A549 (cell line): ENCODE measurements around the gene DSCAML1. TPM values are rescaled to one million over a fixed set of nuclear protein-coding genes. Genes with fewer than 3 reads are reported as not detected.

Source experiments
- ATAC-seq, 2 experiments: fragments of 200-7000 bp in 1 of 2; fragments of >200 bp in 1 of 2; cut with Nextera tagmentation in 1 of 2; cut with Tn5 transposase in 1 of 2; 3 replicates each; pipeline versions ENCODE4 v1.8.0 to v1.9.1; 2018 to 2020; ENCODE audit warnings: mild to moderate bottlenecking in 1 of 2, moderate library complexity in 1 of 2
- CTCF ChIA-PET: fragments of 300-600 bp; sonication (Branson Sonifier 250); formaldehyde crosslinking; extraction: SDS; loops from one replicate; lab custom pipeline; 2021; ENCODE audit warnings: antibody characterized with exemption, inconsistent platforms; lab: Yijun Ruan, JAX
- POLR2A ChIA-PET: fragments of 350-600 bp; formaldehyde crosslinking; extraction: SDS; loops from one replicate; lab custom pipeline; 2021; ENCODE audit warnings: antibody characterized with exemption, inconsistent platforms; lab: Yijun Ruan, JAX
- DNase-seq, 2 experiments: peaks; one replicate each; pipeline versions ENCODE4 v3.0.0 to v3.0.0-alpha.2; 2011 to 2016; ENCODE audit warnings: low read depth in 1 of 2, low spot score in 1 of 2
- FAIRE-seq: peaks from 2 replicates; lab custom pipeline; 2011; peaks lifted over from hg19 to GRCh38; lab: Jason Lieb, UNC
- H3K27ac ChIP-seq, 2 experiments: fragments of >200 bp; sonication (Bioruptor Twin); formaldehyde crosslinking; 3 replicates each; pipeline ENCODE4 v1.5.1; 2016 to 2017
- H3K4me1 ChIP-seq: fragments of >200 bp; sonication (Bioruptor Twin); formaldehyde crosslinking; 3 replicates; pipeline ENCODE4 v1.6.1; 2016
- H3K4me2 ChIP-seq: fragments of >200 bp; sonication (Bioruptor Twin); formaldehyde crosslinking; 3 replicates; pipeline ENCODE4 v1.6.1; 2016
- H3K4me3 ChIP-seq: fragments of >200 bp; sonication (Bioruptor Twin); formaldehyde crosslinking; 3 replicates; pipeline ENCODE4 v1.5.1; 2016
- H3K9me3 ChIP-seq: fragments of >200 bp; sonication (Bioruptor Twin); formaldehyde crosslinking; 3 replicates; pipeline ENCODE4 v1.6.1; 2016
- CBX2 ChIP-seq: fragments of 200-600 bp; sonication (generic); IDR thresholded peaks from 2 replicates; pipeline ENCODE4 v1.6.1; 2016; ENCODE audit warnings: low read depth, mild to moderate bottlenecking, borderline replicate concordance
- CBX8 ChIP-seq: fragments of 200-600 bp; sonication (generic); IDR thresholded peaks from 2 replicates; pipeline ENCODE4 v1.6.1; 2016
- CEBPB ChIP-seq, 2 experiments: fragments of >200 bp in 1 of 2; sonication (Bioruptor Twin) in 1 of 2; formaldehyde crosslinking in 1 of 2; IDR thresholded peaks; 2 replicates each; pipeline ENCODE4 v1.6.1; 2012 to 2016
- E2F6 ChIP-seq: IDR thresholded peaks from 2 replicates; pipeline ENCODE4 v1.6.1; 2012; ENCODE audit warnings: low read depth, borderline replicate concordance
- ESRRA ChIP-seq: fragments of 150-350 bp; IDR thresholded peaks from 2 replicates; pipeline ENCODE4 v1.6.1; 2014; ENCODE audit warnings: mild to moderate bottlenecking, low read length, borderline replicate concordance
- FOSB ChIP-seq: fragments of 250-450 bp; sonication (Bioruptor Pico); IDR thresholded peaks from 2 replicates; pipeline ENCODE4 v1.5.0; 2020; ENCODE audit warnings: mild to moderate bottlenecking, moderate library complexity
- FOSL2 ChIP-seq, 2 experiments: fragments of 450-650 bp in 1 of 2; fragments of >200 bp in 1 of 2; sonication (Bioruptor Twin) in 1 of 2; formaldehyde crosslinking; IDR thresholded peaks; 2 replicates each; pipeline versions ENCODE4 v1.5.0 to v1.6.1; 2016 to 2020; ENCODE audit warnings: mild to moderate bottlenecking in 1 of 2, moderate library complexity in 1 of 2
- HEYL ChIP-seq: fragments of 250-450 bp; sonication (Bioruptor Pico); IDR thresholded peaks from 2 replicates; pipeline ENCODE4 v1.8.0; 2021; ENCODE audit warnings: mild to moderate bottlenecking, moderate library complexity
- HOXB13 ChIP-seq: fragments of 250-450 bp; sonication (Bioruptor Pico); IDR thresholded peaks from 2 replicates; pipeline ENCODE4 v1.5.0; 2020; ENCODE audit warnings: low read depth, mild to moderate bottlenecking, moderate library complexity
- HOXB5 ChIP-seq: fragments of 250-450 bp; sonication (Bioruptor Pico); IDR thresholded peaks from 2 replicates; pipeline ENCODE4 v1.5.0; 2020; ENCODE audit warnings: mild to moderate bottlenecking, moderate library complexity
- KDM5A ChIP-seq: fragments of 200-600 bp; sonication (generic); IDR thresholded peaks from 2 replicates; pipeline ENCODE4 v1.6.1; 2016; ENCODE audit warnings: antibody characterized with exemption, mild to moderate bottlenecking
- MAX ChIP-seq: IDR thresholded peaks from 2 replicates; pipeline ENCODE4 v1.6.1; 2012
- NFE2L2 ChIP-seq: fragments of 150-350 bp; conservative IDR thresholded peaks from 2 replicates; pipeline ENCODE4 v1.6.1; 2014; ENCODE audit warnings: low read length
- PHF8 ChIP-seq: fragments of 200-600 bp; sonication (generic); IDR thresholded peaks from 2 replicates; pipeline ENCODE4 v1.6.1; 2016; ENCODE audit warnings: low read depth, mild to moderate bottlenecking, antibody characterized with exemption, moderate library complexity, borderline replicate concordance
- POLR2A ChIP-seq: IDR thresholded peaks from 2 replicates; pipeline ENCODE4 v1.6.1; 2012; ENCODE audit warnings: mild to moderate bottlenecking, low read length
- RNF2 ChIP-seq: fragments of 200-600 bp; sonication (generic); IDR thresholded peaks from 2 replicates; pipeline ENCODE4 v1.6.1; 2016; ENCODE audit warnings: low read depth, mild to moderate bottlenecking, antibody characterized with exemption, moderate library complexity, borderline replicate concordance
- SMC3 ChIP-seq: fragments of >200 bp; sonication (Bioruptor Twin); formaldehyde crosslinking; IDR thresholded peaks from 3 replicates; pipeline ENCODE4 v1.6.1; 2018; ENCODE audit warnings: inconsistent platforms
- TP53 ChIP-seq: fragments of 250-450 bp; sonication (Bioruptor Pico); IDR thresholded peaks from 2 replicates; pipeline ENCODE4 v1.5.0; 2021; ENCODE audit warnings: mild to moderate bottlenecking, moderate library complexity
- ZC3H11A ChIP-seq: fragments of 450-650 bp; IDR thresholded peaks from 2 replicates; pipeline ENCODE4 v1.6.1; 2014; ENCODE audit warnings: antibody characterized with exemption, mild to moderate bottlenecking
- ZNF302 ChIP-seq: fragments of 250-450 bp; sonication (Bioruptor Pico); IDR thresholded peaks from 2 replicates; pipeline ENCODE4 v1.9.0; 2021; ENCODE audit warnings: inconsistent platforms, mild to moderate bottlenecking, moderate library complexity
- ZSCAN20 ChIP-seq: fragments of 250-450 bp; sonication (Bioruptor Pico); IDR thresholded peaks from 2 replicates; pipeline ENCODE4 v1.8.0; 2022; ENCODE audit warnings: mild to moderate bottlenecking, moderate library complexity
- WGBS: methylation state at CpG from one replicate; pipeline ENCODE4 v1.1.6; 2017; ENCODE audit errors: missing lambda C conversion rate; 5-methylcytosine and 5-hydroxymethylcytosine counted together
- polyA plus RNA-seq, 4 experiments: library from polyadenylated mRNA; depleted of rRNA in 3 of 4; stranded (reverse); fragments of >200 nt; fragmentation: RNase III in 1 of 4; extraction: RNeasy Plus Mini Kit Qiagen cat#74134 plus additional on column Dnase treatment in 1 of 4; gene quantifications; 2 replicates in 3 of 4; 3 replicates in 1 of 4; pipeline ENCODE4 v1.2.3, GENCODE V29; 2011 to 2017
- TF ChIP-seq, protein P1 (sequence below): fragments of 450-650 bp; IDR thresholded peaks from 2 replicates; pipeline ENCODE4 v1.6.1; 2014; ENCODE audit warnings: antibody characterized with exemption
- TF ChIP-seq, protein P2 (sequence below): fragments of >200 bp; sonication (Bioruptor Twin); formaldehyde crosslinking; IDR thresholded peaks from 3 replicates; pipeline ENCODE4 v1.6.1; 2016

Gene DSCAML1
- polyA plus RNA-seq, 2 of the 4 experiments (the other 2 are of a cell fraction) = 0.12 to 0.31 TPM

GRCh38 chr11:117670924-117671323 is 126.1 kb downstream of the DSCAML1 start:
- Histone ChIP-seq H3K27ac (no peak overlapping the region), H3K9me3 (no peaks in the 10 kb centered on the region), H3K4me2 (no peak overlapping the region)
- DNase-seq (no peak), ATAC-seq (no peak), FAIRE-seq (no peak)
- POLR2A ChIA-PET = no interaction called here
- CTCF ChIA-PET = no interaction called here
- TF ChIP-seq ZSCAN20 (CRISPR knock-in tag) = no peak
- TF ChIP-seq, all 56 proteins: peak for 0
- WGBS = 66% methylated on average over 7 of the region's 7 CpGs
- Histone ChIP-seq H3K4me3 (no peak overlapping the region), H3K4me1 (no peaks in the 10 kb centered on the region)

- ATAC-seq (no peak), FAIRE-seq (no peak), DNase-seq (no peak)
- TF ChIP-seq CBX2 (no peak), CEBPB (IDR thresholded peaks at IDR 0.05) (no peak), PHF8 (no peak), NFE2L2 (no peak), HOXB13 (CRISPR knock-in tag) (no peak), KDM5A (no peak), ZC3H11A (no peak), E2F6 (no peak), POLR2A (no peak), FOSL2 (IDR thresholded peaks at IDR 0.05) (no peak), FOSL2 (CRISPR knock-in tag; IDR thresholded peaks at IDR 0.05) (no peak)
- Histone ChIP-seq H3K9me3 (no peaks in the 10 kb centered on the region), H3K27ac (no peak overlapping the region), H3K4me3 (no peak overlapping the region), H3K4me1 (no peaks in the 10 kb centered on the region), H3K4me2 (no peak overlapping the region)
- CTCF ChIA-PET = interaction anchor here (1.1 kb wide), 1 partner anchor 49 kb away, joined by 3 read pairs; no protein-coding TSS in a partner anchor
- WGBS = 71% methylated on average over 5 of the region's 5 CpGs
- POLR2A ChIA-PET = no interaction called here
These were observed 126.6 kb downstream of the DSCAML1 start for GRCh38 chr11:117670443-117670842.

DNA sequence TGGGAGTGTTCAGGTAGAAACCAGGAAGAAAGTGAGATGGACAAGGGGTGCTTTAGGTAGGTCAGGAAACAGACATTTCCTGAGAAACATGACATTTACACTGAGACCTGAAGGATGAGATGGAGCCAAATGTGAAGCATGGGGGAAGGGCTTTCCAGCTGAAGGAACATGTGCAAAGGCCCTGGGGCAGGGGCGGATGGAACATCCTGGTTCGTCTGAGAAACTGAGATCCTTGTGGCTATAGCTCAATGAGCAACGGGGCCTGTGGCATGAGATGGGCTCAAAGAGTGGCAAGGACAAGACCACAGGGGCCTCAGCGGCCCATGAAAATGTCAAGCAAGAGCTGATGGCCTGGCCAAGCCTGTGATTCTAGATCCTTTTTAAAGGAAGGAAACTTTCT is 127.4 kb downstream of the DSCAML1 start:
- TF ChIP-seq TP53 = no peak
- no peak for TF ChIP-seq ESRRA
- TF ChIP-seq CBX8 = no peak
- TF ChIP-seq RNF2 = no peak
- no peak for TF ChIP-seq MAX
- no peak for TF ChIP-seq SMC3
- no peak for TF ChIP-seq ZNF302 (CRISPR knock-in tag)
- no peak for TF ChIP-seq HEYL (CRISPR knock-in tag)
- TF ChIP-seq NFE2L2 = no peak
- TF ChIP-seq, protein P1, sequence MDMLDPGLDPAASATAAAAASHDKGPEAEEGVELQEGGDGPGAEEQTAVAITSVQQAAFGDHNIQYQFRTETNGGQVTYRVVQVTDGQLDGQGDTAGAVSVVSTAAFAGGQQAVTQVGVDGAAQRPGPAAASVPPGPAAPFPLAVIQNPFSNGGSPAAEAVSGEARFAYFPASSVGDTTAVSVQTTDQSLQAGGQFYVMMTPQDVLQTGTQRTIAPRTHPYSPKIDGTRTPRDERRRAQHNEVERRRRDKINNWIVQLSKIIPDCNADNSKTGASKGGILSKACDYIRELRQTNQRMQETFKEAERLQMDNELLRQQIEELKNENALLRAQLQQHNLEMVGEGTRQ = no peak
- TF ChIP-seq, protein P2, sequence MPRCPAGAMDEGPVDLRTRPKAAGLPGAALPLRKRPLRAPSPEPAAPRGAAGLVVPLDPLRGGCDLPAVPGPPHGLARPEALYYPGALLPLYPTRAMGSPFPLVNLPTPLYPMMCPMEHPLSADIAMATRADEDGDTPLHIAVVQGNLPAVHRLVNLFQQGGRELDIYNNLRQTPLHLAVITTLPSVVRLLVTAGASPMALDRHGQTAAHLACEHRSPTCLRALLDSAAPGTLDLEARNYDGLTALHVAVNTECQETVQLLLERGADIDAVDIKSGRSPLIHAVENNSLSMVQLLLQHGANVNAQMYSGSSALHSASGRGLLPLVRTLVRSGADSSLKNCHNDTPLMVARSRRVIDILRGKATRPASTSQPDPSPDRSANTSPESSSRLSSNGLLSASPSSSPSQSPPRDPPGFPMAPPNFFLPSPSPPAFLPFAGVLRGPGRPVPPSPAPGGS = no peak
- no peak for TF ChIP-seq FOSB
- no peak for TF ChIP-seq HOXB5 (CRISPR knock-in tag)
- TF ChIP-seq, all 56 proteins: peak for 0
- H3K27ac ChIP-seq = no peak overlapping the region
- CTCF ChIA-PET = interaction anchor here (1.1 to 1.5 kb wide), 2 partner anchors 10 to 49 kb away, joined by 3 to 4 read pairs; no protein-coding TSS in a partner anchor
- ATAC-seq (no peak), DNase-seq (no peak), FAIRE-seq (no peak)
- POLR2A ChIA-PET = no interaction called here
- H3K9me3 ChIP-seq = no peaks in the 10 kb centered on the region
- no peak overlapping the region for H3K4me3 ChIP-seq
- no peaks in the 10 kb centered on the region for H3K4me1 ChIP-seq
- H3K4me2 ChIP-seq = no peak overlapping the region
- WGBS = 64% methylated on average over 4 of the region's 4 CpGs
